Stimulated activated CD8-positive, alpha-beta memory T cell treated with anti-CD3 and anti-CD28 coated beads, Interleukin-7, amount 100 ng/mL, for 1 hour (primary cell): ENCODE measurements around the gene TMEM169.

Experiments used
- DNase-seq, 2 donors: peaks; one replicate each; pipeline ENCODE4 v3.0.0-alpha.2; 2020; ENCODE audit warnings: low read depth in 2 of 2

TMEM169 gene

DNA sequence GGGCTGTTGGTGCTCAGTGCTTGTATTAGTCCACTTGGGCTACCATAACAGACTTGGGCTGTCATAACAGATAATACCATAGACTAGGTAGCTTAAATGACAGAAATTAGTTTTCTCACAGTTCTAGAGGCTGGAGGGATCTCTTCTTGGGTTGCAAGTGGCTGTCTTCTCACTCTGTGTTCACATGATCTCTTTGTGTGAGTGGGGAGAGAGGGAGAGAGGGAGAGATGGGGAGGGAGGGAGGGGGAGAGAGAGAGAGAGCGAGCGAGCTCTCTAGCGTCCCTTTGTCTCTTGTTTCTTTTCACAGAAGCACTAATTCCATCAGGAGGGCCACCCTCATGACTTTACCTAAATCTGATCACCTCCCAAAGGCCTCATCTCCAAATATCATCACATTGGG, 23.0 kb downstream of the TMEM169 start:
- no peak for DNase-seq

DNA sequence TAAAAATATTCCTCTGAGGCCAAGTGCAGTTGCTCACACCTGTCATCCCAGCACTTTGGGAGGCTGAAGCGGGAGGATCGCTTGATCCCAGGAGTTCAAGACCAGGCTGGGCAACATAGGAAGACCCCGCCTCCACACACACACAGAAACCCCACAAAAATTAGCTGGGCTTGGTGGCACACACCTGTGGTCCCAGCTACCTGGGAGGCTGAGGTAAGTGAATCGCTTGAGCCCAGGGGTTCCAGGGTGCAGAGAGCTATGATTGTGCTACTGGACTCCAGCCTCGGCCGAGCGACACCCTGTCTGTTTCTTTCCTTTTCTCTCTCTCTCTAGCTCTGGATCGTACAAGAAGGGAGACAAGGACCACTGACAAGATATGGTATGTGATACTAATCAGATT, 25.6 kb downstream of the TMEM169 start:
- DNase-seq, result no peak

DNA sequence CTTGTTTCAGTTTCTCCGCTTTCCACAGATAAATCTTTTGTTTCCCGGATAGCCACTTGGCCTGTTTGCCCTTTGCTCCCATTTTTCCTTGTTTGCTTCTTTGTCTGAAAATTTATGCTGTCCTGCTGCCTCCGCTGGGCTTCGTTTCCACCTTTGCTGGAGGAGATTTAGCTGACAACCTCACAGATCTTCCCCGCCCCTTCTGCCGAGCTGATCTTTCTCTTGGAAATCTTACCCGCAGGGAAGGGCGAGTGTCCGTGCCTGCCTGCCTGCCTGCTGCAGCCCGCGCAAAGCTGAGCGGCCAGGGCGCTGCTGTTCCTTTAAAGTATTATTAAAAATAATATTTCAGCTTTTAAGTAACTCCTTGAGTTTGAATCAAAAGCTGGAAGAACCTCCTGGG, 26.0 kb downstream of the TMEM169 start:
- DNase-seq, result no peak

DNA sequence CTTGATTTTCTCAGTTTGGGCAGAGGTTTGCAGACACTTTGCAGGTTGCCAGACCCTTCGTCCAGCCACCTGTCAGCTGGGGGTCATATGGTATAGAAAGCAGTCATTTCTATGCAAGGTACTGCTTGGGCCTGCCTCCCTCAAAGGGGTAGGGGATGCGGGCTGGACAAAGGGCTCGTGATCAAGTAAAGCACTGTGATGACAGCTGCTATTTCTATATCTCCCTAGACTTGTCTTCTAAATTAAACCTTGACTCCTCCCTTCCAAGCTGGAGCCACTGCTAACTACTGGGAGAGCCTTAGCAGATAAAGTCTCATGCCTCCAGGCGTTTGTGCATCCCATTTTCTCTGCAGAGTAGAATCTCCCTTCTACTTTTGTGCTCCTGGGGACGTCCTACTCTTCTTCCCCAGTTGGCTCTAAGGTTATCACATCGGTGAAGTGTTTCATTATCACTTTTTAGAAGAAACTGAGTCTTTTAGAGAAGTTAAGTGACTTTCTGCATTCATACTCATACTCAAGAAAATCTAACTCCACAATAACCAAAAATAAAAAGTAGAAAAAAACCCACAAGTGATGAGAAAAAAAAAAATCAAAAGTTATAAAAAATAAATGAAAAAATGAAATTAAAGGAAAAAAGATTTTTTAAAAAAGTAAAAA, 26.7 kb downstream of the TMEM169 start:
- DNase-seq, result no peak

DNA sequence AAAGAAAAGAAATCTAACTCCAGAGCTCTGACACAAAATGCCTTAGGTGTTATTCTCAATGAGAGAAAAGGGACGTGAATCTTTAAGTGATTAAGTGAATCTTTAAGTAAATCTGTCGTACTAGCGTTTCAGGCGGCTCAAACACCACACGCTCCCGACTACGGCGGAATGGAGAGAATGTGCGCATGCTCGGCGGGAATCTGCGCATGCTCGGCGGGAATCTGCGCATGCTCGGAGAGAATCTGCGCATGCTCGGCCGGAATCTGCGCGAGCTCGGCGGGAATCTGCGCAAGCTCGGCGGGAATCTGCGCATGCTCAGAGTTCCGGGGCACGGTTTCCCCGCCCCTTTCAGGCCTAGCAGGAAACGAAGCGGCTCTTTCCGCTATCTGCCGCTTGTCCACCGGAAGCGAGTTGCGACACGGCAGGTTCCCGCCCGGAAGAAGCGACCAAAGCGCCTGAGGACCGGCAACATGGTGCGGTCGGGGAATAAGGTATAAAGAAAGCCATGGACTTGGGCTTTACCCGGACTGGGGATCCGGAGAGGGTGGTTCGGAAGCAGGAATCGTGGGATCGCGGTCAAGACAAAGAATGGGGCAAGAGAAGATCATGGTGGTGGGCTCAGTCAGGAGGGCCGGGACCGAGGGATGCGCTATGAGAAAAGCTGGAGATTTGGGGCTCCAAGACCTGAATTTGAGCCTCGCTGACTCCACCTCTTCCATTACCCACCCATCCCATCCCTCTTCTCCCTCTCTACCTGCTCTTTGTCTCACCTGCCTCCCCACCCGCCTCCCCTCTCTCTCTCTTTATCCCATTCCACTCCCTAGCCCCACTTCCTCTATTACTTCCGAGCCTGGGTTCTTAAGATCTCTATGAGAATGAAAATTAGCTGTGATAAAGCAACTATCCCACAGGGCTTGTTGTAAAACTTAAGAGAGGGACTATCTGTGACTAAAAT, 27.5 kb downstream of the TMEM169 start, which contains the start of gene XRCC5:
Gene XRCC5 (plus strand): TSS at position 382 of the 955 bp plus-strand sequence. CDS start 89 bp downstream, at position 471.
- DNase-seq, result peak; percentile 96 to 97

DNA sequence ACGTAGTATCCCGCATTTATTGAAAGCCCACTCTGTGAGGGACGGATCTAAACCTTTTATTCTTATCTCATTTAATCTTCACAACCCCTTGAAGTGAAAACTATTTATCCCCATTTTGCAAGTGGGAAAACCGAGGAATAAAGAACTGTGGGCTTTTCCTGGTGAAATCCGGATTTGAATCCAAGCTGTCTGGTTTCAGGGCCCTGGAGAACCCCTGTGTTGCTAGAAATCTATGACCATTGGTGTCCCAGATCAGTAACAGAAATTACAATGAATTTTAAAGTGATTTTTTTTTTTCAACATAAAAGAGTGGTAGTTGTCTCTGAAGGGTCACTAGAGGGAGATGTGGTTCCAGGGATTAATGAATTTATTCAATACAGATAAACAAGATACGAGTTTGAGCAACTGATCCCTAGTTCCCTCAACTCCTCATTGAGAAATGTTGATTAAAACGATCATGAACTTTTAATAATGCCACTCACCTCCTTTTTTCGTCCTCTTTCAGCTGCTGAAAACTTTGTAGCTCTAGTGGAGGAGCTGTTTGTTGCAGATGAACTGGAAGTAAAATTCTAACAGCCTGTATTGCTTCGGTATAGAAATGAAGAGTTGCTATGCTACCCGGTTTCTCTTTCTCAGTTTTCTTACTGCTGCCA, 28.4 kb downstream of the TMEM169 start:
- no peak for DNase-seq

DNA sequence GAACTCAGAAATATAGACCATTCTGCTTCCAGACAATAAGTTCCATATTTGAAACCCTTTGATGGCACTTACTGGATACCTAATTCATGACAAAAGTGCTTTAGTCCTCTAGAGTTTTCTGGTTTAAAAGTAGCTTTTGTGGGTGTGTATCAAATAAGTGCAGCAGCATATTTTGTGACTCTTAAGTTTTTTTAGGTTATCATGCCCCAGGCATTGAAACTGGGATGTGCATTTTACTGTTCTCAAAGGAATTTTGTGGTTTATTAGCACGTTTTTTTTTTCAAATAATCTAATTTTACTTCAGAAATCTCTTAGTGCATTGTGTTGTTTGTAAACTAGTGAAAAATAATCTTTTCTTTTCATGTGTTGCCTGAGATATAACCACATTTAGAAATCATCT, 28.9 kb downstream of the TMEM169 start:
- no peak for DNase-seq

DNA sequence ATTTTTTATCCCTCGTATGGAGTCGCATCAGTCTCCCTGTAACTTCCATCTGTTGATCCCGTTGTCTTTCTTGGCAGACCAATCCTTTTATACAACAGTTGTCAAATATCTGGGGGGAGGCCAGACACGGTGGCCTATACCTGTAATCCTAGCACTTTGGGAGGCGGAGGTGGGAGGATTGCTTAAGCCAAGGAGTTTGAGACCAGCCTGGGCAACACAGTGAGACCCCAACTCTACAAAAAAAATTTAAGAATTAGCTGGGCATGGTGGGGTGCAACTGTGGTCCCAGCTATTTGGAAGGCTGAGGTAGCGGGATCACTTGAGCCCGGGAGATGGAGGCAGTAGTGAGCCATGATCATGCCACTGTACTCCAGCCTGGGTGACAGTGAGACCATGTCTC, 29.4 kb downstream of the TMEM169 start:
- no peak for DNase-seq

DNA sequence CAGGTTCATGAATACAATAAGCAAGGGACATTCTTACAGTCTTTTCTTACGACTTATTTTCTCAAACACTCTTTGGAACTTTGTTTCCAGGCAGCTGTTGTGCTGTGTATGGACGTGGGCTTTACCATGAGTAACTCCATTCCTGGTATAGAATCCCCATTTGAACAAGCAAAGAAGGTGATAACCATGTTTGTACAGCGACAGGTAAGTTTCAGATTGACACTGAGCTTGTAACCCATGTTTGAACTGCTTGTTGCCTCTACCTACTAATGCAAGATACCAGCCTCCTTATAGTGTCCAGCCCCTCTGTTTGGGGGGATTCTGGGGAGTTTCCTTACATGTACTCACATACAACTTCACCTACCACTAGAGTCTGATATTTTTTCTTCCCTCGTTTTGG, 31.2 kb downstream of the TMEM169 start:
- DNase-seq, result no peak

DNA sequence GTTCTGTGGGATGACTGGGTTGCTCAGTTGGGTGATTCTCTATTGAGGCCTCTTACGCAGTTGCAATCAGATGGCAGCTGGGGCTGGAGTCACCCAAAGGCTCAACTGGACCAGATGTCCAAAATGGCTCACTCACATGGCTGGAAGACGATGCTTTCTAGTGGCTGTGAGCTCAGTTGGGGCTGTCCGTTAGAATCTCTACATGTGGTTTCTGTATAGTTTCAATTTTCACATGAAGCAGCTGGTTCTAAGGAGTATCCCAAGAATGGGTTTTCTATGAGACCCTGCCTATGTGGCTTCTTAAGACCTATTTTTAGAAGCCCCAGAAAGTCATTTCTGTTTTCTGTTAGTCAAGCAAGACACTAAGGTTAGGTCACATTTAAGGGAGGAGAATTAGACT, 31.9 kb downstream of the TMEM169 start:
- DNase-seq, result no peak

DNA sequence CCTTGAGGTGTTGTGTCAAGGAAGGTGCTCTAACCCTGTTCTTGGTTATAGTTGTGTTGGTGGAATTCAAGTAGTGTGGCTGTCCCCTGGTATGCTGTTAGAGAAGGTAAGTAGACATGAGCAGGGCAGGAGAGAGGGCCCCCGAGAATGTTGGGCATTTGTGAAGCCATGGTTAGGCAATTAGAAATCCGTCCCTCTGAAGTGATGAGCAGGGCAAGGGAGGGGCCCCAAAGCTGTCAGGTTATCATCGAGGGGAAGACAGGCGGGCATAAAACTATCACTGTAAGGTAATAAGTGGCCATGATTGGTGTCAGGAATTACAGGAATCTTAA, 32.6 kb downstream of the TMEM169 start:
- no peak for DNase-seq

DNA sequence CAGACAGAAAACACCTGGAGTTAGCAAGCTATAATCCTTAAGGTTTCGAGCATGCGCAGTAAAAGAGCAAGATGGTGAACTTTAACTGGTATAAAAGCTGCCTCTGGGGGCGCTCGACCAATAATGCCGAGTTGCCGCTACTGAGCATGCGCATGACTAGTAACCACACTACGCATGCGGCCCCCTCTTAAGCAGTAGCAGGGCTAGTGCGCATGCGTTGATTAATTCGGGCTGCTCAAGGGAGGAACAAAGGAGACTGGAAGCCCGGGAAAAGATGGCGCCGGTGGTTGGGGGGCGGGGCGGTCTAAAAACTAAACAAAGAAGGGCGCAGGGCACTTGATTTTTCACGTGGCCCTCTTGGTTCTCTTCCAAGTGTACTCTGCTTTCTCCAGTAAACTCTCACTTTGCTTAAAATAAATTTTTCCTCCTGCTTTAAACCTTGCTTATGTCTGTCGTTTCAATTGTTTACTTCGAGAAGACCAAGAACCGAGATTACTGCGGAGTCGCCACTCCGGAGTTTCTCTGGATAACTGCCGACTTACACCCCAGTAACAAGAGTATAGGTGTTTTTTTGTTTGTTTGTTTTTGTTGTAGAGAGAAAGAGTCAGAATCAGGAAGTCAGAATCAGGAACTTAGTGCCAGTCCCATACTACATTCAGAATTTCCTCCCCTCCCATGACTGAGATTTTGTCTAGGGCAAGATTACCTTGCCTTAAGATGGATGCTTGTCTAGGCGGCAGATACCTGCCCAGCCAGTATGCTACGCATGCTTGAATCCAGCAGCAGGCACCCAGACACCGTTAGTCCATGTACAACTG, 33.2 kb downstream of the TMEM169 start:
- peak; percentile 92 to 95 for DNase-seq

DNA sequence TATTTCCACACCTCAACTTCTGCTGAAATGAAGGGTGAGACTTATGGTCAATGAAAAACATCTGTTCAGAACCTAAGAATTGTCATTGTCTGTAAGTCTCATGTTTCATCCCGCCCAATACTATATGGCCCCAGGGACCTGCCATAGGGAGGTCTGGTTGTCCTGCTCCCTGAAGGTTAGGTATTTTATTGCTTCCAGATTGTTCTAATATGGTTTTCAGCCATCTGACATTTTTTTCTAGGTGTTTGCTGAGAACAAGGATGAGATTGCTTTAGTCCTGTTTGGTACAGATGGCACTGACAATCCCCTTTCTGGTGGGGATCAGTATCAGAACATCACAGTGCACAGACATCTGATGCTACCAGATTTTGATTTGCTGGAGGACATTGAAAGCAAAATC, 34.7 kb downstream of the TMEM169 start:
- DNase-seq, result no peak

DNA sequence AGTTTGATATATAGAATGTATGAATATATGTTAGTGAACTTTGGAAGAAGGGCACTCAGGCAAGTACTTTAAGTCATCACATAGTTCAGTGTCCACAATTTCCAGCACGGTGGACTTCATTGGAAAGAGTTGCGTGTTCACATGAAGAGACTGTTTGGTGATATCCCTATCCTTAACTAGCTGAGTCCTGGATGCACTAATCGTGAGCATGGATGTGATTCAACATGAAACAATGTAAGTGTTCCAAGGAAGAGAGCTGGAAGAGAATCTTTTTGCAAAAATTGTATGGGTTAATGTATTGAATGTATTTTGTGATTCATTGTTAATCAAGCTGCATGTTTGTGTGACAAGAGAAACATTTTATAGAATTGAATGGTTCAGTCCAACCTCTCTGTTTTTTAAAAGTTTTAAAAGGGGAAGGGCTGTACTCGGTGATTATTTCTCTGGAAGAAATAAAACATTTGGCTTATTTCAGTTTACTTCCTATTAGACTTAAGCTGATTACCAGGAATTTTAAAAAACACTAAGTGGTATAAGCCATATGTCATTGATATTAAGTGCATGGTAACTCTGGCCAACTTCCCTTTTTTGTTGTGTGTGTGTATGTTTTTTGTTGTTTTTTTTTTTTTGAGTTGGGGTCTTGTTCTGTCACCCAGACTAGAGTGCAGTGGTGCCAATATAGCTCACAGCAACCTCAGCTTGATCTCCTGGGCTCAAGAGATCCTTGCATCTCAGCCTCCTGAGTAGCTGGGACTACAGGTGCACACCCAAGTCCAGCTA, 36.0 kb downstream of the TMEM169 start:
- DNase-seq, result no peak

DNA sequence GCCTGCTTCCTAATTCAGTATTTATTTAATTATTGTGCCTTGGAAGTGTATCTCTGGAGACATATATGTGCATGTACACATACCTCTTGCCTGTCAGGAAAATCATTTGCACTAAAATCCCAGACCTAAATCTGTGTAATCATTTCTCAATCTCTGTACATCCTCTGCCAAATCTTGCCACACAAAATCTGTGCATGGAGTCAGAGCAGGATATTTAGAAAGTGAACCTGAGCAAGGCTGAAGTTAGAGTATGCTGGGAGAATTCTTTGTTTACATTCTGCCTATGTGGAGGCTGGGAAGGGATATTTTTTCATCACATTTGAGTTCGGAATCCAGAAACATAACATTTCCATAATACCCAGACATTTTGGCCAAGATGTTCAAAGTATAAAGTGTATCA, 36.8 kb downstream of the TMEM169 start:
- no peak for DNase-seq

DNA sequence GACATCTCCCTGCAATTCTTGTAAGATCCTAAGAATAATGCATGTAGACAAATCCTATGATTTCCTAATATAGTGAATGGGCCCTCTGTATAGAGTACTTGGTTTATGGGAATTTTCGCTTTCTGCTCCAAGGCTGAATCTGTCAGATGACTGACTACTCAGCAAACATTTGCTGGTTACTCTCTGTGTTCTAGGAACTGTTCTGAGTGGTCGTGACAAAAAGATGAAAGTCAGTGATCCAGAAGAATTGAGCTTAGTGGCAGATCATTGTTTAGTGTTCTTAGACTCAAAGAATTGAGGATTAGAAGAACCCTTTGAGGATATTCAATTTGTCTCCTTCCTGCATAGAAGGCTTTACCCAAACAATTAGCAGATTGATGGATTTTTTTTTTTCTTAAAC, 37.4 kb downstream of the TMEM169 start:
- DNase-seq, result no peak

DNA sequence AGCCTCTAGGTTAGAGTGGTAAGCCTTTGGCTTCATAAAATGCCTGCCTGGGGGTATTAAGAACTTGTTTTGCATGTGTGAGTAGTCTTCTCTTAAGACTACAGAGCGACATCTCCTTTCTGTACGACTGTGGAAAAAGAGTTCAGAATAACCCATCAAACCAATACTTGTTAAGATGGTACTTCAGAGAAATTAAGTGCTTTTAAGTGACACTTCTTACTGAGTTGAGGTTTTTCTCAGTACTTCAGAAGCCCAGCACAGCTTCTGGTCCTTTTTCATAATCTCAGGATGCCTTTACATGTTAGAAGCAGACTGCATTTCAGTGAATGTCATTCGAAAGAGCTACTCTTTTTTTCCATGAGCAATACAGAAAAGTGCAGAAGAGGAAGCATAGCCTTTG, 38.3 kb downstream of the TMEM169 start:
- DNase-seq, result no peak

DNA sequence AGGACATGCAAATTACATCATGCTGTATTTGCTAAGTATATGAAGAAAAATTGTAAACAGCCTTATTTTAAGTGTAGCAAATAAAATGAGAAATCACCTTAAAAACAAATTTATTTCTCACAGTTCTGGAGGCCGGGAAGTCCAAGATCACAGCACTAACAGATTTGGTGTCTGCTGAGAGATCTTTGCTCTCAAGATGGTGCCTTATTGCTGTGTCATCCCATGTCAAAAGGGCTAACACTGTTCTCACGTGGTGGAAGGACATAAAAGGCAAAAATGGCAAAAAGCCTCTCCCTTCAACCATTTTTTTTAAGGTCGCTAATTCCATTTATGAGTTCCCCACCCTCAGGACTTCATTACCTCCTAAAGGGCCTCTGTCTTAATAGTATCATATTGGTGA, 39.5 kb downstream of the TMEM169 start:
- no peak for DNase-seq

DNA sequence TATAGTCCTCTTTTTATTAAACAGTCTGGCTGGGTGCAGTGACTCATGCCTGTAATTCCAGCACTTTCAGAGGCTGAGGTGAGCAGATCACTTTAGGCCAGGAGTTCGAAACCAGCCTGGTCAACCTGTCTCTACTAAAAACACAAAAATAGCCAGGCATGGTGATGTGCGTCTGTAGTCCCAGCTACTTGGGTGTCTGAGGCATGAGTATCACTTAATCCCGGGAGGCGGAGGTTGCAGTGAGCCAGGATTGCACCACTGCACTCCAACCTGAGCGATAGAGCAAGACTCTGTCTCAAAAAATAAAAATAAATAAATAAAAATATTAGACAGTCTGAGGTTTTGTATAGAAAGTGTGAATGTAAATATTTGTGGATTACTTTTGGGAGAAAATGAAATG, 45.2 kb downstream of the TMEM169 start:
- no peak for DNase-seq

DNA sequence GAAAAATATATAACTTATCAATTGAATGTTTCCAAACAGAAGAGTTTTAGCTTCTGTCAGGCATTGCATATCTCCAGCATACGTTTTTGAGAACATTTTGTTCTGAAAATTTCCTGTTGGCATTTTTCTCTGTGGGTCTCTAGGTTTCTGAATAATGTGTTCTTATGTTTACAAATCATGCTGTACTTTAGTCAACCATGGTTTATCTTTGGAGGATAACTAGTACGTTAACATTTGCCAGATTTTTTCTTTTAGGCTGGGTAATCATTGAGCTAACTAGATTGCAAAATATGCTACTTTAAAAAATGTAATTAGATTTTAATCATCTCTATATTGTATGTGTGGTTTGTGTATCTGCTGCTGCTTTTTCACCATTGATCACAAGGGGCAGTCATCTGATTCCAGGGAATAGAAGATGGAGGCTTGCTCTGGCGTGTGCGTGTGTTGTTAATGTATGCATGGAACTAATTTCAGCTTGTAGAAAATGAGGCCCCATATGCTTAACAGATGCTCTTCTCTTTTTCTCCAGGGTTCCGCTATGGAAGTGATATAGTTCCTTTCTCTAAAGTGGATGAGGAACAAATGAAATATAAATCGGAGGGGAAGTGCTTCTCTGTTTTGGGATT, 48.7 kb downstream of the TMEM169 start:
- no peak for DNase-seq
